Nephron progenitor cell (in vitro differentiated cells): Measurements from ENCODE around the gene CCNT2.

ENCODE experiments used
- DNase-seq: peaks from one replicate; pipeline ENCODE4 v3.0.0; 2021
- H3K27ac Mint-ChIP-seq: 2 replicates; pipeline ENCODE4 v1.8.0; 2021; ENCODE audit warnings: mild to moderate bottlenecking, moderate library complexity, mixed read lengths
- H3K27me3 Mint-ChIP-seq: 2 replicates; pipeline ENCODE4 v1.8.0; 2021; ENCODE audit warnings: mild to moderate bottlenecking, low read depth, mixed read lengths; ENCODE audit not compliant: poor library complexity
- H3K36me3 Mint-ChIP-seq: 2 replicates; pipeline ENCODE4 v1.8.0; 2021; ENCODE audit warnings: low read depth, mixed read lengths
- H3K4me1 Mint-ChIP-seq: 2 replicates; pipeline ENCODE4 v1.8.0; 2021; ENCODE audit warnings: mixed read lengths
- H3K4me3 Mint-ChIP-seq: 2 replicates; pipeline ENCODE4 v1.8.0; 2021; ENCODE audit warnings: mild to moderate bottlenecking, moderate library complexity, mixed read lengths
- H3K9me3 Mint-ChIP-seq: 2 replicates; pipeline ENCODE4 v1.8.0; 2021; ENCODE audit warnings: mild to moderate bottlenecking, moderate library complexity, mixed read lengths
- TF ChIP-seq, protein P1 (sequence below): fragments of 200-600 bp; sonication (generic); IDR thresholded peaks from 2 replicates; pipeline ENCODE4 v1.5.0; 2021; ENCODE audit warnings: antibody characterized with exemption

CCNT2 gene

GRCh38 chr2:134936691-134937090 is 18.1 kb downstream of the CCNT2 start:
- no peak for DNase-seq

GRCh38 chr2:134943540-134943939 is 24.9 kb downstream of the CCNT2 start:
- TF ChIP-seq, protein P1, sequence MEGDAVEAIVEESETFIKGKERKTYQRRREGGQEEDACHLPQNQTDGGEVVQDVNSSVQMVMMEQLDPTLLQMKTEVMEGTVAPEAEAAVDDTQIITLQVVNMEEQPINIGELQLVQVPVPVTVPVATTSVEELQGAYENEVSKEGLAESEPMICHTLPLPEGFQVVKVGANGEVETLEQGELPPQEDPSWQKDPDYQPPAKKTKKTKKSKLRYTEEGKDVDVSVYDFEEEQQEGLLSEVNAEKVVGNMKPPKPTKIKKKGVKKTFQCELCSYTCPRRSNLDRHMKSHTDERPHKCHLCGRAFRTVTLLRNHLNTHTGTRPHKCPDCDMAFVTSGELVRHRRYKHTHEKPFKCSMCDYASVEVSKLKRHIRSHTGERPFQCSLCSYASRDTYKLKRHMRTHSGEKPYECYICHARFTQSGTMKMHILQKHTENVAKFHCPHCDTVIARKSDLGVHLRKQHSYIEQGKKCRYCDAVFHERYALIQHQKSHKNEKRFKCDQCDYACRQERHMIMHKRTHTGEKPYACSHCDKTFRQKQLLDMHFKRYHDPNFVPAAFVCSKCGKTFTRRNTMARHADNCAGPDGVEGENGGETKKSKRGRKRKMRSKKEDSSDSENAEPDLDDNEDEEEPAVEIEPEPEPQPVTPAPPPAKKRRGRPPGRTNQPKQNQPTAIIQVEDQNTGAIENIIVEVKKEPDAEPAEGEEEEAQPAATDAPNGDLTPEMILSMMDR: no peak
- H3K36me3 Mint-ChIP-seq: peaks cover 73% of the 10 kb centered on the region
- H3K9me3 Mint-ChIP-seq: no peaks in the 10 kb centered on the region
- H3K27me3 Mint-ChIP-seq: no peaks in the 10 kb centered on the region
- no peak for DNase-seq
- H3K4me3 Mint-ChIP-seq: no peak overlapping the region
- H3K4me1 Mint-ChIP-seq: no peaks in the 10 kb centered on the region
- H3K27ac Mint-ChIP-seq: no peak overlapping the region

More at GRCh38 chr2:134936691-134937090, 18.1 kb downstream of the CCNT2 start:
- Mint-ChIP-seq H3K9me3 (no peaks in the 10 kb centered on the region), H3K27ac (peak overlapping the region; percentile 57), H3K4me1 (no peaks in the 10 kb centered on the region), H3K4me3 (no peak overlapping the region), H3K36me3 (peaks cover 51% of the 10 kb centered on the region), H3K27me3 (no peaks in the 10 kb centered on the region)
- TF ChIP-seq, protein P1: no peak

GRCh38 chr2:134944975-134945374 is 26.4 kb downstream of the CCNT2 start:
- H3K36me3 Mint-ChIP-seq: peaks cover 70% of the 10 kb centered on the region
- no peaks in the 10 kb centered on the region for H3K27me3 Mint-ChIP-seq
- no peaks in the 10 kb centered on the region for H3K4me1 Mint-ChIP-seq
- peak overlapping the region; percentile 7 for H3K27ac Mint-ChIP-seq
- H3K9me3 Mint-ChIP-seq: no peaks in the 10 kb centered on the region
- H3K4me3 Mint-ChIP-seq: no peak overlapping the region
- DNase-seq: no peak
- TF ChIP-seq, protein P1: no peak

DNA sequence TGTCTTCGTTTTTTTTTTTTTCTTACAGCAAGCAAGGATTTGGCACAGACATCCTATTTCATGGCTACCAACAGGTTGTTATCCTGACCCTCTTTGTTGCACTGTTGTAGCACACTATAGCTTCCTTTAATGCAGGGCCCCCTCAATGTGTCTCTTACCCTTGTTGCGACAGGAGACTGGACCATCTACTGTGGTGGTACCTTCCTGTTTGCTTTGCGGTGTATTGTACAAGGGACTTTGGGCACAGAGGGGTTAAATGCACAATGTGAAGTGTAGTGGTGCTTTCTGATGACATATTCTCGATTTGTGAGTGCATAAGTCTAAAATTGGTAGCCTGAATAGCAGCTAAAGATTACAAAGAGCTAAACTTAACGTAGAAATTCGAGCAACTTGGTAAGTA is 27.5 kb downstream of the CCNT2 start:
- peaks cover 71% of the 10 kb centered on the region for H3K36me3 Mint-ChIP-seq
- TF ChIP-seq, protein P1: no peak

GRCh38 chr2:134949981-134950708 is 31.5 kb downstream of the CCNT2 start:
- Mint-ChIP-seq H3K27me3 (no peaks in the 10 kb centered on the region), H3K4me3 (no peak overlapping the region), H3K9me3 (no peaks in the 10 kb centered on the region), H3K36me3 (peaks cover 77% of the 10 kb centered on the region), H3K27ac (no peak overlapping the region), H3K4me1 (no peaks in the 10 kb centered on the region)
- TF ChIP-seq, protein P1: no peak
- no peak for DNase-seq

More for the DNA sequence above, 27.5 kb downstream of the CCNT2 start:
- no peak for DNase-seq
- Mint-ChIP-seq H3K4me3 (no peak overlapping the region), H3K27ac (no peak overlapping the region), H3K9me3 (no peaks in the 10 kb centered on the region), H3K4me1 (no peaks in the 10 kb centered on the region), H3K27me3 (no peaks in the 10 kb centered on the region)

DNA sequence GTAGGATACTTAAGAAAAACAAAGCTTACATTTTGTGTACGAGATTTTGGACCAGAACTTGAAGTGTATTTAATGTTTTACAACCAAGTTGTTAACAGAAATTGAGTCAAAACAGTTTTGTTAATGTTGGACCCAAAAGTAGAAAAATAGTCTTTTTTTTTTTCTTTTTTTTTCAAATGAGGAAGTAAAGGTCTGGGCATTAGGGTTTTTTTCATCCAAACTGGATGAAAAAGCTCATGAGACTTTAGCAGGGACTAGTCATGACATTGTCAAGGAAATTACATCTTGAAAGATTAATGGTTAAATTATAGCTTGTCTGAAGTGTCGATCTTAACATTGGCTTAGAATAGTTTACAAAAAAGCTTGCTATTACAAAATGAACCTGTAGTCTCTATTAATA is 32.3 kb downstream of the CCNT2 start:
- H3K27me3 Mint-ChIP-seq: no peaks in the 10 kb centered on the region
- no peak for DNase-seq

More for the DNA sequence above, 32.3 kb downstream of the CCNT2 start:
- Mint-ChIP-seq H3K9me3 (no peaks in the 10 kb centered on the region), H3K36me3 (peaks cover 70% of the 10 kb centered on the region), H3K4me1 (no peaks in the 10 kb centered on the region), H3K4me3 (no peak overlapping the region), H3K27ac (no peak overlapping the region)
- TF ChIP-seq, protein P1: no peak
